Right cardiac atrium (tissue), 5 donors: Measurements from ENCODE around the gene MINDY4. TPM values are rescaled to one million over a fixed set of nuclear protein-coding genes. Genes with fewer than 3 reads are reported as not detected.
A peak's percentile ranks its signal among the peaks of the same experiment; 100 is the strongest.

Experiments
- ATAC-seq, 2 donors: fragments of 200-7000 bp; cut with Tn5 transposase; one replicate each; pipeline versions ENCODE4 v1.8.0 to v1.9.1; 2020; ENCODE audit warnings: moderate library complexity in 2 of 2, mild to moderate bottlenecking in 1 of 2
- DNase-seq, 3 donors: peaks; one replicate each; pipeline ENCODE4 v3.0.0-alpha.2; 2020
- H3K27ac ChIP-seq: one replicate; pipeline ENCODE4 v1.5.1; 2013; ENCODE audit warnings: mild to moderate bottlenecking, low read length, control low read depth, moderate library complexity
- H3K27me3 ChIP-seq: one replicate; pipeline ENCODE4 v1.6.1; 2013; ENCODE audit not compliant: control insufficient read depth, insufficient read depth
- H3K4me1 ChIP-seq: one replicate; pipeline ENCODE4 v1.6.1; 2013; ENCODE audit warnings: low read length; ENCODE audit not compliant: control insufficient read depth, insufficient read depth
- H3K4me3 ChIP-seq: one replicate; pipeline ENCODE4 v1.5.1; 2013; ENCODE audit warnings: low read length, control low read depth
- H3K9me3 ChIP-seq: one replicate; pipeline ENCODE4 v1.6.1; 2013; ENCODE audit warnings: low read length; ENCODE audit not compliant: control insufficient read depth
- WGBS: extraction: QIAGEN DNeasy Blood & Tissue Kit; methylation state at CpG from one replicate; pipeline ENCODE4 v1.1.7; 2013; 5-methylcytosine and 5-hydroxymethylcytosine counted together
- intact Hi-C, 4 donors: fragments of 100-400 bp; cut with DNase I; formaldehyde crosslinking; loops; one replicate each; pipeline versions ENCODE4 v1.11.0 to v1.14.0; 2022 to 2023
- polyA plus RNA-seq: library from polyadenylated mRNA; stranded (reverse); fragments of 200-250 nt; gene quantifications from one replicate; pipeline ENCODE4 v1.2.3, GENCODE V29; 2013
- total RNA-seq, 4 donors: library from RNA; stranded (reverse); fragmentation: NEBNext Ultra II Directional; extraction: Animal tissue kit (Norgen Biotek cat#: 25700); gene quantifications; one replicate each; pipeline ENCODE4 v1.2.1, GENCODE V29; 2021
- donor health status: healthy with polysubstance abuse.
- donor health status: DM: no; HTN: yes; CAD: no.
- donor health status: DM: no; HTN: no; CAD: no.
- donor health status: DM: no; HTN: yes; CAD: no; lungs with severe emphysema.
- donor health status: DM: yes; HTN: yes; CAD: no.

The MINDY4 gene
- total and polyA plus RNA-seq, 5 donors, result 2.3 to 6.0 (median 5.2) TPM

- Histone ChIP-seq H3K9me3 (no peaks in the 10 kb centered on the region), H3K27ac (peak overlapping the region; percentile 71), H3K4me1 (peaks cover 14% of the 10 kb centered on the region), H3K4me3 (no peak overlapping the region), H3K27me3 (no peaks in the 10 kb centered on the region)
- intact Hi-C loops, result no loop called here
- WGBS, result 38% methylated on average over 15 of the region's 15 CpGs
- peak; percentile 61 to 88 (median 79) for DNase-seq
- ATAC-seq, result peak; percentile 73 to 79
Measured at GRCh38 chr7:30845426-30846135, 74.4 kb downstream of the MINDY4 start.

GRCh38 chr7:30846378-30846777, 75.2 kb downstream of the MINDY4 start:
- Histone ChIP-seq H3K9me3 (no peaks in the 10 kb centered on the region), H3K27me3 (no peaks in the 10 kb centered on the region), H3K27ac (no peak overlapping the region), H3K4me1 (peaks cover 14% of the 10 kb centered on the region), H3K4me3 (no peak overlapping the region)
- intact Hi-C loops, result no loop called here
- no peak for DNase-seq
- ATAC-seq, result no peak
- WGBS, result 81% methylated on average over 6 of the region's 6 CpGs

GRCh38 chr7:30848121-30848855, 77.1 kb downstream of the MINDY4 start:
- H3K27ac ChIP-seq, result no peak overlapping the region
- H3K4me1 ChIP-seq, result peaks cover 12% of the 10 kb centered on the region
- DNase-seq (no peak), ATAC-seq (peak in 1 of 2 donors; percentile 37)
- WGBS, result 75% methylated on average over 7 of the region's 7 CpGs
- H3K27me3 ChIP-seq, result no peaks in the 10 kb centered on the region
- H3K9me3 ChIP-seq, result no peaks in the 10 kb centered on the region
- H3K4me3 ChIP-seq, result no peak overlapping the region
- intact Hi-C loops, result no loop called here

- no peaks in the 10 kb centered on the region for H3K9me3 ChIP-seq
- no peaks in the 10 kb centered on the region for H3K27me3 ChIP-seq
- DNase-seq, result no peak
- intact Hi-C loops, result no loop called here
- 76% methylated on average over 4 of the region's 4 CpGs for WGBS
- H3K4me3 ChIP-seq, result no peak overlapping the region
- peak in 1 of 2 donors; percentile 13 for ATAC-seq
- H3K27ac ChIP-seq, result no peak overlapping the region
- H3K4me1 ChIP-seq, result peaks cover 6% of the 10 kb centered on the region
Measured at GRCh38 chr7:30849565-30849964, 78.3 kb downstream of the MINDY4 start.

GRCh38 chr7:30850426-30850825, 79.2 kb downstream of the MINDY4 start:
- intact Hi-C loops, result no loop called here
- 95% methylated on average over 17 of the region's 17 CpGs for WGBS
- ATAC-seq (no peak), DNase-seq (no peak)
- no peak overlapping the region for H3K4me3 ChIP-seq
- no peaks in the 10 kb centered on the region for H3K27me3 ChIP-seq
- H3K27ac ChIP-seq, result no peak overlapping the region
- no peaks in the 10 kb centered on the region for H3K9me3 ChIP-seq
- H3K4me1 ChIP-seq, result peaks cover 6% of the 10 kb centered on the region

GRCh38 chr7:30851651-30852307, 80.6 kb downstream of the MINDY4 start:
- 68% methylated on average over 12 of the region's 12 CpGs for WGBS
- Histone ChIP-seq H3K4me3 (no peak overlapping the region), H3K27ac (no peak overlapping the region), H3K9me3 (no peaks in the 10 kb centered on the region), H3K4me1 (no peaks in the 10 kb centered on the region), H3K27me3 (no peaks in the 10 kb centered on the region)
- intact Hi-C loops, result no loop called here
- peak in 1 of 3 donors; percentile 30 for DNase-seq
- peak in 1 of 2 donors; percentile 55 for ATAC-seq

- ATAC-seq, result peak in 1 of 2 donors; percentile 42
- intact Hi-C loops, result no loop called here
- H3K4me1 ChIP-seq, result no peaks in the 10 kb centered on the region
Measured at GRCh38 chr7:30852308-30852684, 81.1 kb downstream of the MINDY4 start.

GRCh38 chr7:30852744-30853288, 81.6 kb downstream of the MINDY4 start:
- ATAC-seq (peak in 1 of 2 donors; percentile 15), DNase-seq (peak in 1 of 3 donors; percentile 55)
- Histone ChIP-seq H3K27ac (no peak overlapping the region), H3K4me1 (no peaks in the 10 kb centered on the region), H3K27me3 (no peaks in the 10 kb centered on the region), H3K4me3 (no peak overlapping the region), H3K9me3 (no peaks in the 10 kb centered on the region)
- intact Hi-C loops, result no loop called here
- 87% methylated on average over 11 of the region's 11 CpGs for WGBS

More at GRCh38 chr7:30852308-30852684, 81.1 kb downstream of the MINDY4 start:
- Histone ChIP-seq H3K4me3 (no peak overlapping the region), H3K27ac (no peak overlapping the region), H3K9me3 (no peaks in the 10 kb centered on the region), H3K27me3 (no peaks in the 10 kb centered on the region)
- WGBS, result 54% methylated on average over 4 of the region's 4 CpGs
- DNase-seq, result peak in 1 of 3 donors; percentile 28

GRCh38 chr7:30853576-30853975, 82.4 kb downstream of the MINDY4 start:
- 81% methylated on average over 3 of the region's 3 CpGs for WGBS
- no peak overlapping the region for H3K4me3 ChIP-seq
- DNase-seq (no peak), ATAC-seq (peak; percentile 10 to 12)
- H3K9me3 ChIP-seq, result no peaks in the 10 kb centered on the region
- no peaks in the 10 kb centered on the region for H3K27me3 ChIP-seq
- H3K4me1 ChIP-seq, result no peaks in the 10 kb centered on the region
- H3K27ac ChIP-seq, result no peak overlapping the region
- intact Hi-C loops, result no loop called here

GRCh38 chr7:30855936-30856335, 84.7 kb downstream of the MINDY4 start:
- no peaks in the 10 kb centered on the region for H3K27me3 ChIP-seq
- no peaks in the 10 kb centered on the region for H3K4me1 ChIP-seq
- intact Hi-C loops, result no loop called here
- no peak overlapping the region for H3K27ac ChIP-seq
- H3K9me3 ChIP-seq, result no peaks in the 10 kb centered on the region
- 94% methylated on average over 3 of the region's 3 CpGs for WGBS
- DNase-seq (no peak), ATAC-seq (no peak)
- H3K4me3 ChIP-seq, result no peak overlapping the region

GRCh38 chr7:30858576-30858975, 87.4 kb downstream of the MINDY4 start:
- peaks cover 4% of the 10 kb centered on the region for H3K4me1 ChIP-seq
- intact Hi-C loops, result no loop called here

More at GRCh38 chr7:30858576-30858975, 87.4 kb downstream of the MINDY4 start:
- ATAC-seq, result no peak
- no peak overlapping the region for H3K27ac ChIP-seq
- WGBS, result 97% methylated on average over 2 of the region's 2 CpGs
- no peaks in the 10 kb centered on the region for H3K9me3 ChIP-seq
- H3K27me3 ChIP-seq, result no peaks in the 10 kb centered on the region
- H3K4me3 ChIP-seq, result no peak overlapping the region
- DNase-seq, result no peak
